H1 (cell line): ENCODE data around the gene DUSP7.

Source experiments
- CREB1 ChIP-seq: IDR thresholded peaks from 2 replicates; pipeline ENCODE4 v1.6.1; 2012; ENCODE audit warnings: inconsistent platforms
- FOSL1 ChIP-seq: IDR thresholded peaks from 2 replicates; pipeline ENCODE4 v1.6.1; 2011; ENCODE audit warnings: mild to moderate bottlenecking, low read depth, low read length, moderate library complexity; ENCODE audit not compliant: insufficient read depth
- POLR2AphosphoS5 ChIP-seq: IDR thresholded peaks from 2 replicates; pipeline ENCODE4 v1.6.1; 2011; ENCODE audit warnings: low read depth, low read length
- RBBP5 ChIP-seq: IDR thresholded peaks from 2 replicates; pipeline ENCODE4 v1.7.1; 2012; ENCODE audit warnings: low read depth, mild to moderate bottlenecking, inconsistent platforms, low read length, moderate library complexity, borderline replicate concordance
- SUZ12 ChIP-seq: fragments of 200-600 bp; sonication (generic); IDR thresholded peaks from 2 replicates; pipeline ENCODE4 v1.6.1; 2012; ENCODE audit warnings: mild to moderate bottlenecking, inconsistent platforms, low read length, moderate library complexity, mixed read lengths
- TF ChIP-seq, protein P1 (sequence below), 3 experiments: IDR thresholded peaks; 1 replicate in 2 of 3; 2 replicates in 1 of 3; pipeline versions ENCODE4 v1.5.1 to v1.6.1; 2011; ENCODE audit warnings: low read length in 3 of 3, mild to moderate bottlenecking in 3 of 3, inconsistent platforms in 2 of 3, low read depth in 1 of 3, moderate library complexity in 1 of 3; ENCODE audit not compliant: insufficient read depth in 1 of 3; ENCODE audit errors: control extremely low read depth in 1 of 3

DNA sequence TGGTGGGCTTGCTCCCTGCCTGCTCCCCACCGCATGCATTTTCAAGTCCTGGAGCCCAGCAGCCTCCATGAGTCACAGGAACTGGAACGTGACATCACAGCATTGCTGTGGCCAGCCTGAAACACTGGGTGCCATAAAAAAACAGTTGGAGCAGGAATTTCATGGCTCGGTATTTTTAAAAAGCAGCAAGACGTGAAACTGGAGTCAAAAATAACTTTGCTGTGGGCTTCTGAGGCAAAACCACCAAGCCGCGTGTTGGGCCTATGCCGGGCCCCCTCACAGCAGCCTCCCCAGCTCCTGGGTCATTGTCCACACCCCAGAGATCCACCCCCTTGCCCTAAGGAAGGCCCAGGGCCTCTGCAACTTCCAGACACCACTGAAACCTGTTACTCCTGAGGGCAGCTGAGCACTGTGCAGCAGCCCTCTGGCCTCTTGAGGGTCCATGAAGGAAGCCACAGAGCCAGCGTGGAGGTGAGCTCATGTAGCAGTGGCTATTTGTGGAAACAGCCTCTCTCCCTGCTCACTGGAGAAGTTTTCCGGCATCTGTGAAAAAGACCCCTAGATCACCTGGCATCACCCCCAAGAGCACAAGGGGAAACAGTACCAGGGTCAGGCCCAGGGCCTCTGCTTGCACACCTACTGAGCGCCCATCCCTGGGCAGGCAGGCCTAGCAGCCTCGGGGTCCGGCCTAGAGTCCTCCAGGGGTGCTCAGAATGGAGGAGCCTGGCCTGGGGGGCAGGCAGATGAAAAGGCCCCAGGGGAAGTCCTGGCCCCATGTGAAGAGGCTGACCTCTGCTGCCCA, 34.0 kb upstream of the DUSP7 start:
- no peak for TF ChIP-seq POLR2AphosphoS5
- no peak for TF ChIP-seq CREB1
- TF ChIP-seq FOSL1: no peak
- TF ChIP-seq SUZ12: no peak
- TF ChIP-seq, protein P1, sequence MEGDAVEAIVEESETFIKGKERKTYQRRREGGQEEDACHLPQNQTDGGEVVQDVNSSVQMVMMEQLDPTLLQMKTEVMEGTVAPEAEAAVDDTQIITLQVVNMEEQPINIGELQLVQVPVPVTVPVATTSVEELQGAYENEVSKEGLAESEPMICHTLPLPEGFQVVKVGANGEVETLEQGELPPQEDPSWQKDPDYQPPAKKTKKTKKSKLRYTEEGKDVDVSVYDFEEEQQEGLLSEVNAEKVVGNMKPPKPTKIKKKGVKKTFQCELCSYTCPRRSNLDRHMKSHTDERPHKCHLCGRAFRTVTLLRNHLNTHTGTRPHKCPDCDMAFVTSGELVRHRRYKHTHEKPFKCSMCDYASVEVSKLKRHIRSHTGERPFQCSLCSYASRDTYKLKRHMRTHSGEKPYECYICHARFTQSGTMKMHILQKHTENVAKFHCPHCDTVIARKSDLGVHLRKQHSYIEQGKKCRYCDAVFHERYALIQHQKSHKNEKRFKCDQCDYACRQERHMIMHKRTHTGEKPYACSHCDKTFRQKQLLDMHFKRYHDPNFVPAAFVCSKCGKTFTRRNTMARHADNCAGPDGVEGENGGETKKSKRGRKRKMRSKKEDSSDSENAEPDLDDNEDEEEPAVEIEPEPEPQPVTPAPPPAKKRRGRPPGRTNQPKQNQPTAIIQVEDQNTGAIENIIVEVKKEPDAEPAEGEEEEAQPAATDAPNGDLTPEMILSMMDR (IDR thresholded peaks at IDR 0.05; ENCODE audit: control extremely low read depth in 1 of 3, insufficient read depth in 1 of 3, low read depth in 1 of 3, low read length in 3 of 3): no peak
- TF ChIP-seq RBBP5: no peak
